GM21619 (cell line): Measurements from ENCODE around the gene NDUFA6.
"Not testable (repeated sequence)": the region's sequence is repeated elsewhere in the genome, so short reads cannot be mapped to it uniquely, and the experiment has no call there.

Source experiments
- ATAC-seq: cut with Tn5 transposase; IDR thresholded peaks from one replicate; pipeline ENCODE4 v1.9.1; 2021; ENCODE audit not compliant: unreplicated experiment

Gene NDUFA6

DNA sequence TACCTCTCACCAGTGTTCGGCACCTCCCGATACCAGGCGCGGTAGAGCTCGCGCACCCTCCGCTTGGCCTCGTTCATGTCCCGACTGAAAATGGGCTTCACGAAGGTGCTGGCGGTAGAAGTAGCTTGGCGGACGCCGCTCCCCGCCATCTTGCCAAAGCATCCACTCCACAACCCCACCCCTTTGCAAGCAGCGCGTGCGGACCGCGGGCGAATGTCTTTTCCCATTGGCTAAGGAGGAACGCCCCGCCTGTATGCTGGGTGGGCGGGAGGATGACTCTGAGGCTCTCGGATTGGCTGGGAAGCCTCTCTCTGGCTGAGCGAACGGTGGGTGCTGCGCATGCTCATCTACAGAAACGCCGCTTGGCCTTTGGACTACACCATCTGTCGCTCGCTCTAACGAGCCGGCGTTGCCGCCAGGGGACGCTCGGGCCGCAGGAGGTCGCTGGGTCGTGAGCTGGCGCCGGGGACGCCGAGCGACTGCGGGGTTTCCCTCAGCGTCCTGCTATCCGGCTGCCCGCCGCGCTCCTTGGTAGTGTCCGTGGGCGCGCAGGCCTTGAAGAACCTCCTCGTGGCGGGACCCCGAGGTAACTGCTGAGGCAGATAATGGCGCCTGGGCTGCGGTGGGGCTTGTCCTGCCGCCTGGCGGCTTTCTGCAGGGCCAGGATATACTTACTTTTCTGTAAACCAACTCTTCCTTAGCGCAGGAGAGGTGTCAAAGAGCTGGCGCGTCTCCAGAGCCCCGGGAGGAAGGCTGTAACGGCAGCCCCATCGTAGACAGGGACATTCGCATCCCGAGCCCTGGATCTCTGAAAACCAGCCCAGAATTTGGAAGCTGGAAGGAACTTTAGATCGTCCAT lies at the start of gene NDUFA6:
NDUFA6 (minus strand) TSS at position 177 of the 859 bp plus-strand sequence; CDS start at position 149, 28 bp downstream.
- peak; percentile 91 for ATAC-seq

DNA sequence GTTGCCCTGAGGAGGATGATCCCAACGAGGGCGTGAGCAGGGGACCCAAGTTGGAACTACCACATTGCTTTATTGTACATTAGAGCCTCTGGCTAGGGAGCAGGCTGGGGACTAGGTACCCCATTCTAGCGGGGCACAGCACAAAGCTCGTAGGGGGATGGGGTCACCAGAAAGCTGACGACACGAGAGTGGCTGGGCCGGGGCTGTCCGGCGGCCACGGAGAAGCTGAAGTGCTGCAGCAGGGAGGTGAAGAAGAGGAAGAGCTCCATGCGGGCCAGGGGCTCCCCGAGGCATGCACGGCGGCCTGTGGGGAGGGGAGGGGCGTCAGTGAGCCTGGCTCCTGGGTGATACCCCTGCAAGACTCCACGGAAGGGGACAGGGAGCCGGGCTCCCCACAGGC lies 49.6 kb upstream of the NDUFA6 start:
- not testable (repeated sequence) for ATAC-seq

DNA sequence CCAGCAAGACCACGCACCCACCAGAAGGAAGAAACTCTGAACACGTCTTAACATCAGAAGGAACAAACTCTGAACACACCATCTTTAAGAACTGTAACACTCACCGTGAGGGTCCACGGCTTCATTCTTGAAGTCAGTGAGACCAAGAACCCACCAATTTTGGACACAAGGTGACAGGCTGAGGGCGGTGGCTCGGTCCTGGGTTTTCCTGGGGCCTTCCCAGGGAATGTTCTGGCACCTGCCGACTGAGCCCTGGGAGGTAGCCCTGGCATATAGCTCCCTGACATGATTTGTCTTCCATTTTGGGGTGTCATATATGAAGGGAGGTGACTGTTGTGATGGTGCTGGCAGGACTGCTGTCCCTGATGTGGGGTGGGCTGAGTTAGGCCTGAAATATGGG lies 48.9 kb upstream of the NDUFA6 start:
- not testable (repeated sequence) for ATAC-seq

DNA sequence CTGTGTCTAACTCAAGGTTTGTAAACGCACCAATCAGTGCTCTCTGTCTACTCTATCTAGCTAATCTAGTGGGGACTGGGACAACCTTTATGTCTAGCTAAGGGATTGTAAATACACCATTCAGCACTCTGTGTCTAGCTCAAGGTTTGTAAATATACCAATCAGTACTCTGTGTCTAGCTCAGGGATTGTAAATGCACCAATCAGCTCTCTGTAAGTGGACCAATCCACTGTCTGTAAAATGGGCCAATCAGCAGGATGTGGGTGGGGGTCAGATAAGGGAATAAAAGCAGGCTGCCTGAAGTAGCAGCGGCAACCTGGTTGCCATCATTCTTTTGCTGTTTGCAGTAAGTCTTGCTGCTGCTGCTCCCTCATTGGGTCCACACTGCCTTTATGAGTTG lies 48.4 kb upstream of the NDUFA6 start:
- no peak for ATAC-seq

DNA sequence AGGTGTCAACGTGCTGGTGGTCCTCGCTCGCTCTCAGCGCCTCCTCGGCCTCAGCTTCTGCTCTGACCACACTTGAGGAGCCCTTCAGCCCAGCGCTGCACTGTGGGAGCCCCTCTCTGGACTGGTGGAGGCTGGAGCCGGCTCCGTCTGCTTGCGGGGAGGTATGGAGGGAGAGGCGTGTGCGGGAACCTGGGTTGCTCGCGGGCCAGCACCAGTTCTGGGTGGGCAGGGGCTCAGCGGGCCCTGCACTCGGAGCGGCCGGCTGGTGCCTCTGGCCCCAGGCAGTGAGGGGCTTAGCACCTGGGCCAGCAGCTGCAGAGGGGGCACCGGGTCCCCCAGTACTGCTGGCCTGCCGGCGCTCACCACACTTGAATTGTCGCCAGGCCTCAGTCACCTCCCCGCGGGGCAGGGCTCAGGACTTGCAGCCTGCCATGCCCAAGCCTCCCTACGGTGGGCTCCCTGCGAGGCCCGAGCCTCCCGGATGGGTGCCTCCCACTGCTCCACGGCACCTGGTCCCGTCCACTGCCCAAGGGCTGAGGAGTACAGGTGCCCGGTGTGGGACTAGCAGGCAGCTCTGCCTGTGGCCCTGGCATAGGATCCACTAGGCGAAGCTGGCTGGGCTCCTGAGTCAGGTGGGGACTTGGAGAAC lies 47.7 kb upstream of the NDUFA6 start:
- no peak for ATAC-seq

DNA sequence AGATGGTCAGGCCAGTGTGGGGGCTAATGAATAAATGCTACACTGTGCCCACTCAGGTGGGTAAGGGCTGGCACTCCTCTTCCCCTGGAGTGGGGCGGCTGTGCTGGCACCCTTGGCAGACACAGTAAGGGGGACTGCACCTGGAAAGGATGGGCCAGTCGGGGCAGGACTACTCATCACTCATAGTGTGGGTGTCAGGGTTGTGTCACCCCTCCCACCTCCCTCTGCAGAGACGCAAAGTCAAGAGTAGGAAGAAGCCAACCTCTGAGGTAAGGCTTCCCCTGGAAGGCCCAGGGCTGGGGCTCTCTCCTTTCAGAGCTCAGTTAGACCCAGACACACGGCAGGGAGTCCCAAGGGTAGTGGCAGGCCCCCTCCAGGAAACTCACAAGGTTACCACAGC lies 45.1 kb upstream of the NDUFA6 start:
- not testable (repeated sequence) for ATAC-seq

DNA sequence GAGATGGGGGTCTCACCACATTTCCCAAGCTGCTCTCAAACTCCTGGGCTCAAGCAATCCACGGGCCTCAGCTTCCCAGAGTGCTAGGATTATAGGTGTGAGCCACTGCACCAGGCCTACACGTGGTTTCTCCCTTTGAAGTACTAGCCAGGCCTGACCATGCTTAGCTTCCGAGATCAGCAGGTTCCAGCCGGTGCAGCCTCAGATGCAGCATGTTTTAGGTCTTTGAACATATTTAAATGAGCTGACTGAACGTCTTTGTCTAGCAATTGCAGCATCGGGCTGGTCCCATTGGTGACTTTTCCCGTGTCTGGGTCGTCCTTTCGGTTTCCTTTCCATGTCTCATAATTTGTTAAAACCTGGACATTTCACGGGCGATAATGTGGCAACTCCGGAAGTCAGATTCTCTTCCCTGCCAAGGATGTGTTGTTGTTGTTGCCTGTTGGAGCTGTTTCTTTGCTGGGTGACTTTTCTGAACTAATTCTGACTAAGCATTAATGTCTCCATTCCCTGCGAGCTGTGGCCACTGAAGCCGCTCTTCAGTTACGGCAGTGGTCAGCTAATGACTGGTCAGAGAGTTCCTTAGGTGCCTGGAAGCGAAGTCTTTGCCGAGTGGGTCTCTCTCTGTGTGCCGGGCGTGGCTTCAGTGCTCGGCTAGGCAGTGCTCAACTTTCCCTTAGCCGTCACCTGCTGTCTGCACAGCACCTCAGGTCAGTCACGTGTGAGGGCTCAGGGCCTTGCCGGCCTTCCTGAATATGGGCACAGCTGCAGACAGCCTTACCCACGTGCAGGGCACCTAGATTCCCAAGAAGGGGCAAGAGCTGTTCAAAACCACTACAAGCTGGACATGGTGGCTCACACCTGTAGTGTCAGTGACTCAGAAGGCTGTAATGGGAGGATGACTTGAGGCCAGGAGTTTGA lies 43.8 kb upstream of the NDUFA6 start:
- no peak for ATAC-seq

DNA sequence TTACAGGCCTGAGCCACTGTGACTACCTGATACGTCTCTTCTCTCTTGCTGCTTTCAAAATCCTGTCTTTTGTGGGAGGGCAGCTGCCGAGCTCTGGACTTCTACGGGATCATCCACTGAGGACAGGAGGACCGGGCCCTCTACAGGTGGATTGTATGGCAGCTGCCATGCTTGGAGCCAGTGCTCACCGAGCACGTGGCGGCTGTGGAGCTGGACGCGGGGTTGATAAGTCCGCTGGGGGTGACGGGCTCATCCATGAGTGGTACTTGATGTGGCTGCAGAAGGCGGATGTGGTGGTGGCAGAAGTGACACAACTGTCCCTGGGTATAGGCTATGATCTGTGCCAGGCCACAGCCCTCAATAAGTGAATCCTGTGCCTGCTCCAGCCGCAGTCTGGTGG lies 41.9 kb upstream of the NDUFA6 start:
- ATAC-seq, result no peak

DNA sequence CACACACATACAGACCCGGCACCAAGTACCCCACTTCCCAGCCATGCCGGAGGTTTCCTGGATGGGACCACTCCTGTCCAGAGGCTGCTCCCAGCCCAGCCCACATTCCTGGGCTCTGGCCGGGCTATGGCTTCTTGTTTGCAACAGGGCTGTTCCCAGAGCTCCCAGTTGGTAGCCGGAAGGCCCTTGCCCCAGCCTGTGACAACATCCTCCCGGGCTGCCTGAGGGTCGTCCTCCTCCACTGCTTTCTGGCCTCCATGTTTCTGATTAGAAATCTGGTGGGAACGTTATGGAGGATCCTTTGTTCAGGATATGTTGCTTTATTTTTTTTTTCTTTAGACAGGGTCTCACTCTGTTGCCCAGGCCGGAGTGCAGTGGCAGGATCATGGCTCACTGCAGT lies 41.0 kb upstream of the NDUFA6 start:
- no peak for ATAC-seq

DNA sequence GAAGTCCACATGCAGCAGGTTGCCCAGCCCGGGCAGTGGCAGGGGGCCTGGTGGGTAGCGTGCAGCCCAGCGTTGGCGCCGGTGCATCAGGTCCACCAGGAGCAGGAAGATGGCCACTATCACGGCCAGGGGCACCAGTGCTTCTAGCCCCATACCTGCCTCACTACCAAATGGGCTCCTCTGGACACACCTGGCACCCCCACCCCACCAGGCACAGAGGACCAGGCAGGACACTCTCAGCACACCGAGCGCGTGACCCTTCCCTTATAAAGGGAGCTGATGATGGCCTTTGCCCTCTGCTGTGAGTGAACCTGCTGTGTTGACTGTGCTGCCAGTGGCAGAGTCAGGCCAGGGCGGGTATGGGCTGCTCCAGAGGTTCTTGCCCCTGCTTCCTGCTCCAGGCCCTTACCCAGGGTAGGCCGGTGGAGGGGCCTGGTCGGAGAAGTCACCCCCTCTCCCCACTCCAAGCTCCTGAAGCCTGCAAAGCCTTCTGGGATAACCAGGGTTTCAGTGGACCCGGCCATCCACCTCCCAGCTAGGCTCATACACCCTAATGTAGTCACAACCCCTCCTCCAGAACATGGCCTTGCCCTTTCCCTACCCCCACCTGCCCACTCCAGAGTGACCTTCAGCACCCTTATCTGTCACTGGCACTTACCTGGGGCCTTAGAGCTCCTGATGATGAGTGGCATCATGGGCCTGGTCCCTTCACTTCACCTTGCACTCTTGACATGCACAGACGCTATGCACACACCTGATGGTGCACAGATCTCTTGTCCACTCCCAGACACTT lies 40.3 kb upstream of the NDUFA6 start, which contains the start of gene CYP2D6:
CYP2D6 (minus strand) TSS at position 172 of the 793 bp plus-strand sequence; CDS start at position 153, 19 bp downstream.
- not testable (repeated sequence) for ATAC-seq

DNA sequence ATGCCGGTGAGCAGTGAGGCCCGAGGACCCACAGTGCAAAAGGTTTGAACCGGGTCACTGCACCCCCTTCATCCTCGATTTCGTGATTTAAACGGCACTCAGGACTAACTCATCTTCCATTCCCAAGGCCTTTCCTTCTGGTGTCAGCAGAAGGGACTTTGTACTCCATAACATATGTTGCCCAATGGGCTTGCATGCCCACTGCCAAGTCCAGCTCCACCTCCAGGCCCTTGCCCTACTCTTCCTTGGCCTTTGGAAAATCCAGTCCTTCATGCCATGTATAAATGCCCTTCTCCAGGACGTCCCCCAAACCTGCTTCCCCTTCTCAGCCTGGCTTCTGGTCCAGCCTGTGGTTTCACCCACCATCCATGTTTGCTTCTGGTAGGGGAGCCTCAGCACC lies 39.6 kb upstream of the NDUFA6 start:
- ATAC-seq, result not testable (repeated sequence)

DNA sequence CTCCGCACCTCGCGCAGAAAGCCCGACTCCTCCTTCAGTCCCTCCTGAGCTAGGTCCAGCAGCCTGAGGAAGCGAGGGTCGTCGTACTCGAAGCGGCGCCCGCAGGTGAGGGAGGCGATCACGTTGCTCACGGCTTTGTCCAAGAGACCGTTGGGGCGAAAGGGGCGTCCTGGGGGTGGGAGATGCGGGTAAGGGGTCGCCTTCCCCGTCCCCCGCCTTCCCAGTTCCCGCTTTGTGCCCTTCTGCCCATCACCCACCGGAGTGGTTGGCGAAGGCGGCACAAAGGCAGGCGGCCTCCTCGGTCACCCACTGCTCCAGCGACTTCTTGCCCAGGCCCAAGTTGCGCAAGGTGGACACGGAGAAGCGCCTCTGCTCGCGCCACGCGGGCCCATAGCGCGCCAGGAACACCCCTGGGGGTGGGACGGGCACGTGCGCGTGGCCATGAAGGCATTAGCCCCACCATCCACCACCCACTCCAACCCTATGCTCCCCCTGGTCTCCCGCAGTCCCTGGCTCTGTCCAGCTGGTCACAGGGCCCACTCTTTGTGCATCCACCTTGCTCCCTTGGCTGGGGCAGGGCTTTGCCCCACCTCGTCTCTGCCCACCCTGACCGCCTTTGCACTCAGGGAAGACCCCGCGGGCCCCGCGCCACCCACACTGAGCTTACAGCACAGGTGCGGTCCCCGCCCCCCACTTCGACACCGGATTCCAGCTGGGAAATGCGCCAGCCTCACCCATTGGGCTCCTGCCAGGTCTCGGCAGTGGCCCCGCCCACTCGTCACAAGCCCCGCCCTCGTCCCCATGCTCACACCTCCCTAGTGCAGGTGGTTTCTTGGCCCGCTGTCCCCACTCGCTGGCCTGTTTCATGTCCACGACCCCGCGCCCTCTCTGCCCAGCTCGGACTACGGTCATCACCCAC lies 38.5 kb upstream of the NDUFA6 start:
- not testable (repeated sequence) for ATAC-seq

DNA sequence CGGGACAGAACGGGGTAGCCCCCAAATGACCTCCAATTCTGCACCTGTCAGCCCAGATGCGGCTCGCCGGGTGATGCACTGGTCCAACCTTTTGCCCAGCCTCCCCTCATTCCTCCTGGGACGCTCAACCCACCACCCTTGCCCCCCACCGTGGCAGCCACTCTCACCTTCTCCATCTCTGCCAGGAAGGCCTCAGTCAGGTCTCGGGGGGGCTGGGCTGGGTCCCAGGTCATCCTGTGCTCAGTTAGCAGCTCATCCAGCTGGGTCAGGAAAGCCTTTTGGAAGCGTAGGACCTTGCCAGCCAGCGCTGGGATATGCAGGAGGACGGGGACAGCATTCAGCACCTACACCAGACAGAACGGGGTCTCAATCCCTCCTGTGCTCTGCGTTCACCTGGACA lies 37.4 kb upstream of the NDUFA6 start:
- not testable (repeated sequence) for ATAC-seq

DNA sequence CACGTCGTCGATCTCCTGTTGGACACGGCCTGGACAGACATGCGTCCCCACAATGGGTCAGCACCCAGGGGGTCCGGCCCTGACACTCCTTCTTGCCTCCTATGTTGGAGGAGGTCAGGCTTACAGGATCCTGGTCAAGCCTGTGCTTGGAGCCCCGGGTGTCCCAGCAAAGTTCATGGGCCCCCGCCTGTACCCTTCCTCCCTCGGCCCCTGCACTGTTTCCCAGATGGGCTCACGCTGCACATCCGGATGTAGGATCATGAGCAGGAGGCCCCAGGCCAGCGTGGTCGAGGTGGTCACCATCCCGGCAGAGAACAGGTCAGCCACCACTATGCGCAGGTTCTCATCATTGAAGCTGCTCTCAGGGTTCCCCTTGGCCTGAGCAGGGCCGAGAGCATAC lies 37.0 kb upstream of the NDUFA6 start:
- no peak for ATAC-seq

DNA sequence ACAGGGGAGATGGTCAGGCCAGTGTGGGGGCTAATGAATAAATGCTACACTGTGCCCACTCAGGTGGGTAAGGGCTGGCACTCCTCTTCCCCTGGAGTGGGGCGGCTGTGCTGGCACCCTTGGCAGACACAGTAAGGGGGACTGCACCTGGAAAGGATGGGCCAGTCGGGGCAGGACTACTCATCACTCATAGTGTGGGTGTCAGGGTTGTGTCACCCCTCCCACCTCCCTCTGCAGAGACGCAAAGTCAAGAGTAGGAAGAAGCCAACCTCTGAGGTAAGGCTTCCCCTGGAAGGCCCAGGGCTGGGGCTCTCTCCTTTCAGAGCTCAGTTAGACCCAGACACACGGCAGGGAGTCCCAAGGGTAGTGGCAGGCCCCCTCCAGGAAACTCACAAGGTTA lies 33.0 kb upstream of the NDUFA6 start:
- not testable (repeated sequence) for ATAC-seq

DNA sequence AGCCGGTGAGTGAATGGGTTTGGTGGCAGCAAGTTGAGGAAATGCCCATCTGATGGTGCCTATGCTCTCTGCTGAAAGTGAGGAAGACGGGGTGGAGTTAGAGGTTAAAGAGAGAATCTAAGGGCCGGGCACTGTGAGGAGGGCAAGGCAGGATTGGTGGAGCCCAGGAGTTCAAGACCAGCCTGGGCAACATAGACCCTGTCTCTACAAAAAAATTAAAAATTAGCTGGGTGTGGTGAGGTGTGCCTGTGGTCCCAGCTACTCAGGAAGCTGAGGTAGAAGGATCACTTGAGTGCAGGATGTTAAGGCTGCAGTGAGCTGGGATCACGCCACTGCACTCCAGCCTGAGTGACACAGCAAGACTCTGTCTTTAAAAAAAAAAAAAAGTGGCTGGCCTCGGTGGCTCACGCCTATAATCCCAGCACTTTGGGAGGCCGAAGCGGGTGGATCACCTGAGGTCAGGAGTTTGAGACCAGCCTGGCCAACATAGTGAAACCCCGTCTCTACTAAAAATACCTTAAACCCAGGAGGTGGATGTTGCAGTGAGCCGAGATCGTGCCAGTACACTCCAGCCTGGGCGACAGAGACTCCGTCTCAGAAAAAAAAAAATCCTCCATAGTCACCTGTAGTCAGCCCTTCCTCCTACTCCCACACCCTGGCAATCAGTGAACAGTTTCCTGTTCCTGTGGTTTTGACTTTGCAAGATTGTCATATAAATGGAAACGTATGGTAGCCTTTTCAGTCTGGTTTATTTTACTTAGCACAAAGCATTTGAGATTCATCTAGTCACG lies 29.9 kb upstream of the NDUFA6 start:
- ATAC-seq, result not testable (repeated sequence)

DNA sequence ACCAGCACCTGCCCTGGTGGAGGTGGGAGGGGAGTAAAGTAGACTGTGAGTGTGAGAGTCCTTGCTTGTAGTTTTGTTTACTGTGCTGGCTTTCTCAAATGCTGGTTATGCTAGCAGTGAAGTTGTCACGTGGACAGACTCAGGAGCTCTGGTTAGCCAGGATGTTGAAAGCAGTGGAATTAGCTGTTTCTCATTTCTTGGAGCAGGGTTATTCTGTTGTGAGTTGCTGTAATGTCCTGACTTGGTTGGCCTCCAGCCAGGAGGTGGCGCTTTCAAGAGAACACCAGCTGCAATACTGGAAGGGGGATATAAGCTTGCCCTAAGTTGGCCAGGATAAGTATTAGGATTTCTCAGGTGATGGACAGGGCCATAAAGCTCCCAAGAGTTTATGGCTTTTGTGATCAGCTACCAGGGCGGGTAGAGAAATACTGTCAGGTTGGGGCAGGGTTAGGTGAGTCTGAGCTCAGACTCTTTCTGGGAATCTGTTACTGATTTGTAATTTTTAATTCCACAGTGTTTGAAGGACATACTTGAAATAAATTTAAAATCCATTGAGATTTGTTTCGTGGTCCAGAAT lies 26.4 kb upstream of the NDUFA6 start:
- no peak for ATAC-seq

DNA sequence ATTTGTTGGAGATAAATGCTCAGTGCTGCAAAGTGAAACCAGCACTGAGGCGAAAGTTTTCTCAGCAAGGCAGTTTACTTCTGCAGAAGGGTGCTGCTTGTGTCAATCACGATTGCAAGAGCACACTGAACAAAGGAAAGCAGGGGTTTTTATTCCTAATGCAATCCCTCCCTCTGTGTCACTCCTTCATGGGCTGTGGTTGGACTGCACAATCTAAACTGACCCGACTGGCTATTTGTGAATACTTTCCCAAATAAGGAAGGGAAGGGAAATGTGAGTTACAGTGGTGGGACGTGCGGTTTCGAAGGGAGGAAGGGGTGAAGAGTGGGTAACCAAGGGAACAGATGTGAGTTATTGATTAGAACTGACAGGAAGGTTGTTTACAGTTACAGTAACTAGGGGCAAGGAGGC lies 24.9 kb upstream of the NDUFA6 start:
- not testable (repeated sequence) for ATAC-seq
